Gastrocnemius medialis (tissue), 4 donors: Measurements from ENCODE around the gene MOGAT3. TPM values are rescaled to one million over a fixed set of nuclear protein-coding genes. Genes with fewer than 3 reads are reported as not detected.

Source experiments
- ATAC-seq, 2 donors: fragments of 150-250 bp; one replicate each; pipeline ENCODE4 v1.9.1; 2016
- DNase-seq, 2 donors: peaks; one replicate each; pipeline ENCODE4 v3.0.0-alpha.2; 2019
- H3K27ac ChIP-seq, 4 donors: fragments of 200-600 bp; sonication (generic); 1 replicate in 1 of 4; 2 replicates in 3 of 4; pipeline ENCODE4 v1.5.1; 2016 to 2018; ENCODE audit warnings: mild to moderate bottlenecking in 2 of 4, moderate library complexity in 1 of 4
- H3K27me3 ChIP-seq, 3 donors: fragments of 200-600 bp; sonication (generic) in 2 of 3; 1 replicate in 1 of 3; 2 replicates in 2 of 3; pipeline versions ENCODE4 v1.5.1 to v1.6.0; 2016 to 2019; ENCODE audit warnings: mild to moderate bottlenecking in 1 of 3, moderate library complexity in 1 of 3
- H3K36me3 ChIP-seq, 2 donors: fragments of 200-600 bp; sonication (generic) in 1 of 2; one replicate each; pipeline ENCODE4 v1.5.1; 2017 to 2018
- H3K4me1 ChIP-seq, 2 donors: fragments of 200-600 bp; sonication (generic) in 1 of 2; one replicate each; pipeline ENCODE4 v1.5.1; 2016 to 2017; ENCODE audit warnings: mild to moderate bottlenecking in 2 of 2
- H3K4me3 ChIP-seq, 4 donors: fragments of 200-600 bp; sonication (generic) in 3 of 4; 1 replicate in 1 of 4; 2 replicates in 3 of 4; pipeline ENCODE4 v1.5.1; 2016 to 2019; ENCODE audit warnings: mild to moderate bottlenecking in 2 of 4
- H3K9me3 ChIP-seq, 3 donors: fragments of 200-600 bp; sonication (generic) in 2 of 3; 1 replicate in 1 of 3; 2 replicates in 2 of 3; pipeline ENCODE4 v1.5.1; 2016 to 2019
- POLR2A ChIP-seq, 2 donors: fragments of 450-650 bp; IDR thresholded peaks; one replicate each; pipeline ENCODE4 v1.6.1; 2017; ENCODE audit warnings: antibody characterized with exemption in 2 of 2, mild to moderate bottlenecking in 2 of 2, moderate library complexity in 2 of 2
- in situ Hi-C, 4 donors: fragments of 200-750 bp; cut with MboI; loops; one replicate each; pipeline versions ENCODE4 v1.15.0 to v1.8.0; 2017; ENCODE audit warnings: low sequenced_read_pairs in 4 of 4
- intact Hi-C: fragments of 100-400 bp; cut with DNase I; formaldehyde crosslinking; loops from one replicate; pipeline ENCODE4 v1.15.1; 2023; ENCODE audit warnings: low total_unique reads
- total RNA-seq, 4 donors: library from RNA; depleted of rRNA; stranded (reverse); fragments of >200 nt; gene quantifications; one replicate each; pipeline versions ENCODE4 v1.1.0 to v1.2.3, GENCODE V29; 2016
- TF ChIP-seq, protein P1 (sequence below), 5 experiments: fragments of 450-650 bp in 3 of 5; fragments of 200-600 bp in 2 of 5; sonication (generic) in 2 of 5; IDR thresholded peaks in 4 of 5; conservative IDR thresholded peaks in 1 of 5; 1 replicate in 4 of 5; 2 replicates in 1 of 5; pipeline ENCODE4 v1.5.1; 2016 to 2019; ENCODE audit warnings: antibody characterized with exemption in 5 of 5, mild to moderate bottlenecking in 3 of 5, moderate library complexity in 3 of 5

MOGAT3 gene
- total RNA-seq, 4 donors from 2014 or later, result not detected

DNA sequence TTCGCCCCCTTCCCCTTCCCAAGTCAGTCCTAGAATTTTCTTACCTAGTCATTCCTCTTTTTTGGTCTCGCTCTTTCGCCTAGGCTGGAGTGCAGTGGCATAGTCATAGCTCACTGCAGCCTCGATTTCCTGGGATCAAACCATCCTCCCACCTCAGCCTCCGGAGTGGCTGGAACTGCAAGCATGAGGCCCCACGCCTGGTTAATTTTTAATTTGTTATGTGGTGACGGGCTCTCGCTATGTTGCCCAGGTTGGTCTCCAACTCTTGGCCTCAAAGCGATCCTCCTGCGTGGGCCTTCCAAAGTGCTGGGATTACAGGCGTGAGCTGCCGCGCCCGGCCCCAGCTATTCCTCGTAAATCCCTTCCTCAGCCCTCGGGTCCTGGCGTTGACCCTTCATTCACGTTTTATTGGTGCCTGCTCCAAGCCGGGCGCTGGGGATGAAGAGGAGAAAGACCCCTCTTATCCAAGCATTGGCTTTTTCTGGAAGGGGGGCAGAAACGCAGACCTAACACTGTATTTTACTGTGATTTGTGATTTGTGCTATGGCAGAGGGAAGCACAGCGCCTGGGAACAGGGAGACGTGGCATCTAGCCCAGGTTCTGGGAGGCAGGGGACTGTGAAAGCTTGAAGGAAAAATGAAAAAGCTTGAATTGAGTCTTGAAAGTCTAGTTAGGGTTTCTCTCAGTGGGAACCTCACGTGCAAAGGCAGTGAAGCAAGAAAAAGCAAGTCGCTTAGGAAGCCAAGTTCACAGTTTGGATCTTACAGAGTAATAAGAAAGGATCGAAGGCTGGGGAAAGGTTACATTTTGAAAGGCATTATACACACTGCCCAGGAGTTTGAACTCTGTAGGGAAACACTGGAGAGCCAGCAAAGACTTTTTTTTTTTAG is 17.6 kb upstream of the MOGAT3 start:
- Histone ChIP-seq H3K27ac (peak overlapping the region; percentile 82 to 92 (median 88)), H3K9me3 (no peaks in the 10 kb centered on the region), H3K27me3 (no peaks in the 10 kb centered on the region), H3K36me3 (peaks cover 0 to 34% of the 10 kb centered on the region in 2 donors), H3K4me3 (peak overlapping the region; percentile 68 to 91 (median 74)), H3K4me1 (peaks cover 23 to 32% of the 10 kb centered on the region in 2 donors)
- intact Hi-C loops (loop anchor here (2.0 to 5.0 kb wide), 2 partner anchors 34 to 341 kb away; partner anchors contain the start of gene SRRT), in situ Hi-C loops (no loop called here)
- ATAC-seq (peak in 1 of 2 donors; percentile 5), DNase-seq (no peak)
- TF ChIP-seq, protein P1, sequence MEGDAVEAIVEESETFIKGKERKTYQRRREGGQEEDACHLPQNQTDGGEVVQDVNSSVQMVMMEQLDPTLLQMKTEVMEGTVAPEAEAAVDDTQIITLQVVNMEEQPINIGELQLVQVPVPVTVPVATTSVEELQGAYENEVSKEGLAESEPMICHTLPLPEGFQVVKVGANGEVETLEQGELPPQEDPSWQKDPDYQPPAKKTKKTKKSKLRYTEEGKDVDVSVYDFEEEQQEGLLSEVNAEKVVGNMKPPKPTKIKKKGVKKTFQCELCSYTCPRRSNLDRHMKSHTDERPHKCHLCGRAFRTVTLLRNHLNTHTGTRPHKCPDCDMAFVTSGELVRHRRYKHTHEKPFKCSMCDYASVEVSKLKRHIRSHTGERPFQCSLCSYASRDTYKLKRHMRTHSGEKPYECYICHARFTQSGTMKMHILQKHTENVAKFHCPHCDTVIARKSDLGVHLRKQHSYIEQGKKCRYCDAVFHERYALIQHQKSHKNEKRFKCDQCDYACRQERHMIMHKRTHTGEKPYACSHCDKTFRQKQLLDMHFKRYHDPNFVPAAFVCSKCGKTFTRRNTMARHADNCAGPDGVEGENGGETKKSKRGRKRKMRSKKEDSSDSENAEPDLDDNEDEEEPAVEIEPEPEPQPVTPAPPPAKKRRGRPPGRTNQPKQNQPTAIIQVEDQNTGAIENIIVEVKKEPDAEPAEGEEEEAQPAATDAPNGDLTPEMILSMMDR (IDR thresholded peaks at IDR 0.05 in 4 of 5, conservative IDR thresholded peaks at IDR 0.05 in 1 of 5), result no peak
- no peak for TF ChIP-seq POLR2A (IDR thresholded peaks at IDR 0.05)

DNA sequence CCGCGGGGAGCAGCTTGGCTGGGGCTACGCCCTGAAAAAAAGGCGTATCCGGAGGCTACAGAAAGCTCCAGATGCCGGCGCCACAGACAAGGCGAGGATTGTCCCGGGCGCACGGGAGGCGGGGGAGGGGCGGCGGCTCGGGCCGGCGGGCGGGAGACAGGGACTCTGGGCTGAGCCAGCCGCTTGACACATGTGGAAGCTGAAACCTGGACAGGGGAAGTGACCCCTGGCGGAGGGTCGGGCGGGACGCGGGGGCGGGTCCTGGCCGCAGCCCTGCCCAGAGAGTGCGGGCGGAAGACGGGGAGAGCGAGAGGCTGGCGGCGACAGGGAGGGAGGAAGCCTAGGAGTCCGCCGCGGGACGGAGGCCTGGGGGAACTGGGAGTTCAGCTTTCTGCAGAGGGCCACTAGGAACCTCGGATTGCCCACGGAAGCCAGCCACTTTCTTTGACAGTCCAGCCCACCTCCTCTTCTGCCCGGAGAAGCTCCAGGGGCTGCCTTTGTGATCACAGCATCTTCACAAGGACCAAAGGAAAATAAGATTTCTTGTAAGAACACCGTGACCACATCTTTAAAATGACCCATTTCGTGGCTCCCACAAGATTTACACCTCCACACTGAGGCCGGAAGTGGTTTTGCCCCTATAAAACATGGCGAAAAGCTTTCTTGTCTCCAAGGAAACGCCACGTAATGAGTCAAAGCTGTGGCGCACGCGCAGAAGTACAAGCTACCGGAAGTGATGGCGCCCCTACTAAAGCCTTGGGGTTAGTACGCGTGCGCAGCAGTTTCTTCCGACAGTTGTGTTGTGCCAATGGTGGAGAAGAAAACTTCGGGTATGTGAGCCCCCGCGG is 16.8 kb upstream of the MOGAT3 start, which contains the start of the genes PLOD3 and ZNHIT1:
Gene PLOD3 (minus strand): TSS at position 194 of the 848 bp plus-strand sequence. CDS start 307 bp downstream, outside the sequence.
Gene ZNHIT1 (plus strand): TSS at position 778 of the 848 bp plus-strand sequence. CDS start 31 bp downstream, at position 809.
- intact Hi-C loops (loop anchor here (1.0 to 5.0 kb wide), 3 partner anchors 27 to 340 kb away; partner anchors contain the start of gene SRRT), in situ Hi-C loops (no loop called here)
- Histone ChIP-seq H3K27me3 (no peaks in the 10 kb centered on the region), H3K36me3 (peaks cover 0 to 27% of the 10 kb centered on the region in 2 donors), H3K4me3 (peak within 1 kb of the TSS; percentile 68 to 91 (median 74)), H3K4me1 (peaks cover 23 to 32% of the 10 kb centered on the region in 2 donors), H3K9me3 (no peaks in the 10 kb centered on the region), H3K27ac (peak within 1 kb of the TSS; percentile 82 to 92 (median 88))
- DNase-seq (peak; percentile 95 to 96), ATAC-seq (peak; percentile 98 to 99)
- TF ChIP-seq, protein P1 (IDR thresholded peaks at IDR 0.05 in 4 of 5, conservative IDR thresholded peaks at IDR 0.05 in 1 of 5), result peak in 2 of 5 experiments; percentile 41 to 48
- TF ChIP-seq POLR2A (IDR thresholded peaks at IDR 0.05), result peak in 1 of 2 donors; percentile 16

DNA sequence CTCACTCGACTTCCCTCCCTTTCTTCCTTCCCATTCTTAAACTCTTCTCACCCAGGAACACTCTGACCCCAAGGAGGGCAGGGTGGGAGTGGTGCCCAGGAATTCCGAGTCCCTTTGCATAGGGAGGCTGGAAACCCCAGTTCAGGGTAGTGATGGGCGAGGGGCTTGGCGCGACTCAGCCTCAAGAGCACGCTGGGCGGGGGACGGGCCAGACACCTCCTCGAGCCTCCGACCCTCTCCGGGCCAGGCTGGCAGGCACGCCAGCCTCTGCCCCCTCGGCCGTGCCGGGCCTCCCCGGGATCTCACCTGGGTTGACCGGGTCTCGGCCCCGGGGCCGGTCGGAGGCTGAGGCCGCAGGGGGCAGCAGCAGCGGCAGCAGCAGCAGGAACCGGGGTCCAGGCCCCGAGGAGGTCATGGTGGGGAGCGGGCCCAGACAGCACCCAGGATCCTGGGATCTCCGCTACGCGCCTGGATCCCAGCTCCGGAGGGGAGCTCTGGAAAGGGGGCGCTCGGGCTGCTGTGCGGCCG is 16.1 kb upstream of the MOGAT3 start:
- no peaks in the 10 kb centered on the region for H3K9me3 ChIP-seq
- no peak for TF ChIP-seq POLR2A (IDR thresholded peaks at IDR 0.05)
- TF ChIP-seq, protein P1 (IDR thresholded peaks at IDR 0.05 in 4 of 5, conservative IDR thresholded peaks at IDR 0.05 in 1 of 5), result no peak
- H3K36me3 ChIP-seq, result peaks cover 0 to 33% of the 10 kb centered on the region in 2 donors
- H3K4me3 ChIP-seq, result peak overlapping the region; percentile 68 to 91 (median 74)
- intact Hi-C loops (loop anchor here (1.0 to 5.0 kb wide), 2 partner anchors 27 to 340 kb away; partner anchors contain the start of gene SRRT), in situ Hi-C loops (no loop called here)
- DNase-seq, result no peak
- peaks cover 23 to 32% of the 10 kb centered on the region in 2 donors for H3K4me1 ChIP-seq
- ATAC-seq, result no peak
- H3K27ac ChIP-seq, result peak overlapping the region; percentile 82 to 92 (median 88)
- no peaks in the 10 kb centered on the region for H3K27me3 ChIP-seq
